Natural killer cell treated with Interleukin-12 subunit alpha and Interleukin-12 subunit beta and Interleukin-15 and Interleukin-18, amount 100 ng/mL, for 72 hours (primary cell): ENCODE results near the gene ZSCAN1. TPM values are rescaled to one million over a fixed set of nuclear protein-coding genes. Genes with fewer than 3 reads are reported as not detected.
"Not testable (repeated sequence)": the region's sequence is repeated elsewhere in the genome, so short reads cannot be mapped to it uniquely, and the experiment has no call there.

ENCODE experiments used
- ATAC-seq, 2 donors: fragments of 150-1000 bp; cut with Tn5 transposase in 1 of 2; sonication (Bioruptor Pico), chemical (Tn5 transposase) in 1 of 2; 2 replicates each; pipeline ENCODE4 v1.10.0; 2021
- DNase-seq: peaks from one replicate; pipeline ENCODE4 v3.0.0; 2022; ENCODE audit warnings: low spot score
- H3K27ac Mint-ChIP-seq, 2 donors: 1 replicate in 1 of 2; 2 replicates in 1 of 2; pipeline ENCODE4 v1.8.0; 2022; ENCODE audit warnings: mixed read lengths in 2 of 2, mild to moderate bottlenecking in 1 of 2, moderate library complexity in 1 of 2
- H3K27me3 Mint-ChIP-seq, 2 donors: 1 replicate in 1 of 2; 2 replicates in 1 of 2; pipeline ENCODE4 v1.8.0; 2022; ENCODE audit warnings: mixed read lengths in 2 of 2
- H3K36me3 Mint-ChIP-seq: one replicate; pipeline ENCODE4 v1.8.0; 2022; ENCODE audit warnings: mixed read lengths
- H3K4me1 Mint-ChIP-seq, 2 donors: 1 replicate in 1 of 2; 2 replicates in 1 of 2; pipeline ENCODE4 v1.8.0; 2022; ENCODE audit warnings: low read depth in 2 of 2, mixed read lengths in 2 of 2, mild to moderate bottlenecking in 1 of 2
- H3K4me3 Mint-ChIP-seq: one replicate; pipeline ENCODE4 v1.8.0; 2022; ENCODE audit warnings: mixed read lengths
- H3K9me3 Mint-ChIP-seq: 2 replicates; pipeline ENCODE4 v1.8.0; 2022; ENCODE audit warnings: mixed read lengths
- total RNA-seq, 2 donors: library from RNA; stranded (reverse); gene quantifications; one replicate each; pipeline ENCODE4 v1.2.3, GENCODE V29; 2022

Gene ZSCAN1, protein sequence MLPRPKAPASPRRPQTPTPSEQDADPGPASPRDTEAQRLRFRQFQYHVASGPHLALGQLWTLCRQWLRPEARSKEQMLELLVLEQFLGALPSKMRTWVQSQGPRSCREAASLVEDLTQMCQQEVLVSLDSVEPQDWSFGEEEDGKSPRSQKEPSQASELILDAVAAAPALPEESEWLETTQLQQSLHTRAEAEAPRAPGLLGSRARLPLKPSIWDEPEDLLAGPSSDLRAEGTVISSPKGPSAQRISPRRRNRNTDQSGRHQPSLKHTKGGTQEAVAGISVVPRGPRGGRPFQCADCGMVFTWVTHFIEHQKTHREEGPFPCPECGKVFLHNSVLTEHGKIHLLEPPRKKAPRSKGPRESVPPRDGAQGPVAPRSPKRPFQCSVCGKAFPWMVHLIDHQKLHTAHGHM
- not detected for total RNA-seq

- H3K36me3 Mint-ChIP-seq: peaks cover 15% of the 10 kb centered on the region
- ATAC-seq: peak; percentile 76 to 90
- no peak within 1 kb of the TSS for H3K27ac Mint-ChIP-seq
- peak within 1 kb of the TSS; percentile 54 for H3K4me3 Mint-ChIP-seq
- H3K9me3 Mint-ChIP-seq: peaks cover 12% of the 10 kb centered on the region
- H3K27me3 Mint-ChIP-seq: peaks cover 10 to 23% of the 10 kb centered on the region in 2 donors
- peak; percentile 69 for DNase-seq
- H3K4me1 Mint-ChIP-seq: peaks cover 6 to 7% of the 10 kb centered on the region in 2 donors
Measured at GRCh38 chr19:58033741-58034476, at the start of gene ZSCAN1. Gene ZSCAN1 (plus strand): TSS chr19:58034025. CDS start chr19:58037837, 3,812 bp downstream.

GRCh38 chr19:57992841-57993240 is 41.0 kb upstream of the ZSCAN1 start:
- ATAC-seq (no peak), DNase-seq (no peak)
- Mint-ChIP-seq H3K9me3 (peaks cover 17% of the 10 kb centered on the region), H3K4me1 (peaks cover 0 to 2% of the 10 kb centered on the region in 2 donors), H3K4me3 (no peak overlapping the region), H3K27ac (no peak overlapping the region), H3K27me3 (no peaks in the 10 kb centered on the region), H3K36me3 (peaks cover 39% of the 10 kb centered on the region)

DNA sequence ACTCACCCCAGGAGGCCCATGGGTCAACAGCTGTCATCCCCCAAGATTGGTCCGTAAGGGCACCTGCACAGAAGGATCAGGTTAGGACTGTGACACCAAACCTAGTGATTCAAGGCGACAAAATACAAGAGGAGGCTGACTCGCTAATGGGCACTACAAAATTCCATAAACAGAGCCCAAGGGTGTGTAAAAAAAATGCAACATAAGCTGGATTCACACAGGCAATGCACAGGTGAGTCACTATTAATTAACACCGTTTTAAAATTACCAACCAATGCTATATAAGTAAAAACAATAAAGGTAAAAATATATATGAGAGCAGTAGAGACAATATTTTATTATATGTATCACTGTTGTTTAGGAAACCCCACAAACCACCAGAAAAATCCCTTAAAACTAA is 33.1 kb upstream of the ZSCAN1 start:
- Mint-ChIP-seq H3K36me3 (peaks cover 45% of the 10 kb centered on the region), H3K27ac (peak overlapping the region; percentile 79), H3K4me1 (peaks cover 27% of the 10 kb centered on the region in 2 donors), H3K9me3 (peaks cover 16% of the 10 kb centered on the region), H3K27me3 (no peaks in the 10 kb centered on the region), H3K4me3 (peak overlapping the region; percentile 84)
- no peak for ATAC-seq
- no peak for DNase-seq

DNA sequence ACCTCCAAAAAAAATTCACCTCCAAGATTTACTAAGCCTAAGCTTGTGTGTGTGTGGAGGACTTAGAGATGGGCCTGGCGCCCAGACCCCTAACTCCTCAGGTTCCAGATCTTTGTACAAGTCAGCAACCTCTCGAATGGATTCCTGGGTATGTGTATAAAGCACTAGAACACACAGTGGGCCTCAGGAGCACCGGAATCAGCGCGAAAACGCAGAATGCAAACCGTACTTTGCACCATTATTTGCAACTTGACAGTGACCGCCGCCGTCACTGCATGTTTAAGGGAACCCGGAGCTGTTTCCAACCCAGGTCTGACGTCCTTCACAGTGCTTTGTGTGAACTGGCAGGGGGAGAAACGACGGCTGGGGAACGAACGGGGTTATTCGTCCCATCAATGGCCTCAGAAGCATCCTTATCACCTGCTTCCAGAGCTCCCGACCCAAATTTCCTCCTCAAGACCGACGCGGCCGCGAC is 31.9 kb upstream of the ZSCAN1 start:
- Mint-ChIP-seq H3K36me3 (peaks cover 56% of the 10 kb centered on the region), H3K9me3 (peaks cover 20% of the 10 kb centered on the region), H3K27ac (peak overlapping the region; percentile 79), H3K27me3 (no peaks in the 10 kb centered on the region), H3K4me1 (peaks cover 27% of the 10 kb centered on the region in 2 donors), H3K4me3 (peak overlapping the region; percentile 84)
- ATAC-seq (peak; percentile 7), DNase-seq (no peak)

DNA sequence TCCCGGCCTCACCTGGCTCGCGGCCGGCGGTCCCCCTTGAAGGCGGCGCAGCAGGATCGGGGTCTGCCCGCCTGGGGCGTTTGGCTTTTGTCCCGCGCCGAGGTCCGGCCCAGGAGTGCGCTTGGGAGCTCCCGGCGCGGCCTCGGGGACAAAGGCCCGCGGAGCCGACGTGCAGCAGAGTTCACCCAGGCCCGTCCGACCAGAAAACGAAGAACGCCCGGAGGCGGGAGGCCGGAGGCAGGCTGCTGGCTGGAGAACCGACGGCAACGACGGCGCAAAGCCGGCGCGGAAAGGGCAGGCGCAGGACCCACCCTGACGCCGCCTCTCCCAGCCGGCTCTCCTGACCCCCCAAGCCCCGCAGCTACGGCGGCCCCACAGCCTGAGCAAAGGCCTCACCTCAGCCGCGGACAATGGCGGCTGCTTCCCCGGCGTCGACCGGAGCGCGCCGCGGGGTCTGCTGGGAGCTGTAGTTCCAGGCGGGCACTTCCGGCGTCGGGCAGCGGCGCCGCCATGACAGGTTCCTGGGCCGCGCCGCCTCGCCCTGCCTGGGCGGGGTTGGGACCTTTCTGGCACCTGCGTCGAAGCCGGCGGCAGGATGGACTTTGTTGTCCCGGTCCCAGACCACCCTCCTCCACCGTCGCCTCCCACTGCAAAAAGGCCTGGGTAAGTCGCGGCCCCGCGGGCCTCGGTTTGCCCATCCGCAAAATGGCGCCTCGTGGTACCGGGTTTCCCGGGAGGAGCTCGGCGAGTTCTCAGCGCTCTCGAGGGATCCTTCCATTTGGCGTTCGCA is 31.2 kb upstream of the ZSCAN1 start, which contains the start of gene ZNF606:
Gene ZNF606, minus strand, starts transcription at position 437 of the 790 bp plus-strand sequence. CDS start 1,501 bp downstream, outside the sequence.
- Mint-ChIP-seq H3K27ac (peak within 1 kb of the TSS; percentile 79 to 86), H3K27me3 (no peaks in the 10 kb centered on the region), H3K36me3 (peaks cover 61% of the 10 kb centered on the region), H3K4me1 (peaks cover 27% of the 10 kb centered on the region in 2 donors), H3K4me3 (peak within 1 kb of the TSS; percentile 84), H3K9me3 (peaks cover 23% of the 10 kb centered on the region)
- peak; percentile 88 for DNase-seq
- ATAC-seq: peak; percentile 99

- Mint-ChIP-seq H3K9me3 (peaks cover 27% of the 10 kb centered on the region), H3K27me3 (no peaks in the 10 kb centered on the region), H3K27ac (peak overlapping the region; percentile 79 to 86), H3K4me3 (peak overlapping the region; percentile 84), H3K4me1 (peaks cover 27% of the 10 kb centered on the region in 2 donors), H3K36me3 (peaks cover 66% of the 10 kb centered on the region)
- no peak for DNase-seq
- ATAC-seq: no peak
Measured at GRCh38 chr19:58003174-58003828, 30.5 kb upstream of the ZSCAN1 start.

DNA sequence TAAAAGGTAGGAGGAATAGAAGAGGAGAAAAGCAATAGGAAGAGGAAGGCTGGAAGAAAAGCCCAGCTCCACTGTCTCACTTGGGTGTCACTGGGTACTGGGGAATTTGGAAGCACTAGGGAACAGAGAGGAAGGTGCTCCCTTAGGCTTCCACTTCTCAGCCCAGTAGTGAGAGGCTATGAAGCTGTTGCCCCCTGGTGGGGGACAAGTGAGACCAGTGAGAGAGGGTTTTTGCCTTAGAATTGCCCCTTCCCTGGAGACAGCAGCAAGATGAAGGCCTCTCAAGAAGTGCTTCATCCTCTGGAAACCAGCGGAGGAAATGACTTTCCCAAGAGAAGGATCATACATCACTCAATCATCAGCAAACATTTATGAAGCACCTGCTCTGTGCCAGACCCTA is 26.5 kb upstream of the ZSCAN1 start:
- peaks cover 28% of the 10 kb centered on the region for H3K9me3 Mint-ChIP-seq
- peaks cover 65% of the 10 kb centered on the region for H3K36me3 Mint-ChIP-seq
- H3K27me3 Mint-ChIP-seq: no peaks in the 10 kb centered on the region

DNA sequence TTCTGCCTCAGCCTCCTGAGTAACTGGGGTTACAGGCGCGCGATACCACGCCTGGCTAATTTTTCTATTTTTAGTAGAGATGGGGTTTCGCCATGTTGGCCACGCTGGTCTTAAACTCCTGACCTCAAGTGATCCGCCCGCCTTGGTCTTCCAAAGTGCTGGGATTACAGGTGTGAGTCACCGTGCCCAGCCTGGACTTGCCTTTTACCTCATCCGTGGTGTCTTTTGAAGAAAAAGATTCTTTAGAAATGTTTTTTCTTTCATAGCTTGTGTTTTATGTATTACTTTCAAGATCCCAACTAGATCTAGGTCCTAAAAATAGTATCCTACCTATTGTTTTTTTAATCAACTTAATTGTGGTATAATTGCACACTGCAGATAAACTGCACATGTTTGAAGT is 24.9 kb upstream of the ZSCAN1 start:
- not testable (repeated sequence) for H3K27ac Mint-ChIP-seq, H3K27me3 Mint-ChIP-seq, ATAC-seq, DNase-seq, H3K4me1 Mint-ChIP-seq
- peaks cover 32% of the 10 kb centered on the region for H3K9me3 Mint-ChIP-seq
- peak overlapping the region; percentile 56 for H3K4me3 Mint-ChIP-seq
- peaks cover 63% of the 10 kb centered on the region for H3K36me3 Mint-ChIP-seq

More for the DNA sequence above, 26.5 kb upstream of the ZSCAN1 start:
- Mint-ChIP-seq H3K4me3 (no peak overlapping the region), H3K27ac (no peak overlapping the region), H3K4me1 (peaks cover 15 to 17% of the 10 kb centered on the region in 2 donors)
- DNase-seq (no peak), ATAC-seq (no peak)

- no peaks in the 10 kb centered on the region for H3K27me3 Mint-ChIP-seq
- no peak for DNase-seq
- H3K9me3 Mint-ChIP-seq: peaks cover 28% of the 10 kb centered on the region
- ATAC-seq: no peak
- peak overlapping the region; percentile 56 for H3K4me3 Mint-ChIP-seq
- peaks cover 59% of the 10 kb centered on the region for H3K36me3 Mint-ChIP-seq
- H3K4me1 Mint-ChIP-seq: peaks cover 4 to 5% of the 10 kb centered on the region in 2 donors
- H3K27ac Mint-ChIP-seq: no peak overlapping the region
Measured at GRCh38 chr19:58009301-58009665, 24.5 kb upstream of the ZSCAN1 start.

DNA sequence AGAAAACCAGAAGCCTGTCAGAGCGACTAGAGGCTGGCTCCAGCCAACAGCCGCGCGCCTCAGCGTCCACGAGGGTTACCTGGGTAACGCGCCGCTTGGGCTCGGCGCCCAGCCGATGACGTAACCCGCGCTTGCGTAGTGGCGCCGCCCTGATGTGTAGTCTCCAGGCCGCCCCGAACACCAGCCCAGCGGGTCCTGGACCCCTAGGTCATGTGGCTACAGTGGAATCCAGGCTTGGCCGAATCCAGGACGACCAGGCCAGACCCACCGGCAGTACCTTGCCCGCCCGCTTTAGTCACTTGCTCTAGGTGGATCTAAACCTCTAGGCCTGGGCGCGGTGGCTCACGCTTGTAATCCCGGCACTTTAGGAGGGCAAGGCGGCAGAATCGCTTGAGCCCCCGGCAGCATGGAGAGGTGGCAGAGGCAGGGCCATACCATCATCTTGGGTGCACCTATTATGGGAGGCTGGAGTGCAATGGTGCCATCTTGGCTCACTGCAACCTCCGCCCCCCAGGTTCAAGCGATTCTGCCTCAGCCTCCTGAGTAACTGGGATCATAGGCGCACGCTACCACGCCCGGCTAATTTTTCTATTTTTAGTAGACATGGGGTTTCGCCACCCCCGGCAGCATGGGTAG is 24.0 kb upstream of the ZSCAN1 start:
- H3K4me3 Mint-ChIP-seq: peak overlapping the region; percentile 56
- H3K36me3 Mint-ChIP-seq: peaks cover 54% of the 10 kb centered on the region

DNA sequence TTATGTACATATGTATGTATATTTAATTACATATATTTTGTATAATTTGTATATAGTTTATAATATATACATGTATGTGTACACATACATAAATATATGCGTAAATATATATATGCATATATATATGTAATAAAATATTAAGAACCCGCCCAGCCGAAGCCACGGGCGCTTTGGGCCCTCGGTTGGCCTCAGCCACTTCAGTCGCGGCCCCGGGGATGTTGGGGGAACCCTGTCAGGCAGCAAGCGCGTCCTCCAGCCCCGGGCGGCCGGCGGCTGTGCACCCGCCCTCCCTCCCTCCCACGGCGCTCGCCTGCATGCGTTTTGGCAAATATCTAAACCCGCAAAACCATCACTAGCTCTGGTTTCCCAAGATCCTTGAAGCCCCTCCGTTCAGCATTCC is 23.3 kb upstream of the ZSCAN1 start:
- no peak for DNase-seq
- H3K4me3 Mint-ChIP-seq: peak overlapping the region; percentile 34
- H3K27me3 Mint-ChIP-seq: no peaks in the 10 kb centered on the region
- H3K9me3 Mint-ChIP-seq: peaks cover 23% of the 10 kb centered on the region
- H3K4me1 Mint-ChIP-seq: no peaks in the 10 kb centered on the region
- ATAC-seq: no peak
- no peak overlapping the region for H3K27ac Mint-ChIP-seq
- peaks cover 47% of the 10 kb centered on the region for H3K36me3 Mint-ChIP-seq

More for the DNA sequence above, 24.0 kb upstream of the ZSCAN1 start:
- ATAC-seq: peak; percentile 80 to 82
- Mint-ChIP-seq H3K4me1 (peaks cover under 1 to 1% of the 10 kb centered on the region in 2 donors), H3K9me3 (peaks cover 23% of the 10 kb centered on the region), H3K27me3 (no peaks in the 10 kb centered on the region), H3K27ac (no peak overlapping the region)
- no peak for DNase-seq

GRCh38 chr19:58014141-58014540 is 19.7 kb upstream of the ZSCAN1 start:
- Mint-ChIP-seq H3K36me3 (peaks cover 19% of the 10 kb centered on the region), H3K27me3 (no peaks in the 10 kb centered on the region), H3K9me3 (peaks cover 14% of the 10 kb centered on the region), H3K27ac (no peak overlapping the region), H3K4me3 (no peak overlapping the region), H3K4me1 (no peaks in the 10 kb centered on the region)
- DNase-seq (no peak), ATAC-seq (no peak)
